Subcutaneous abdominal adipose tissue (tissue), 5 donors: ENCODE measurements around the gene TTC14.
"Not testable (repeated sequence)": the region's sequence is repeated elsewhere in the genome, so short reads cannot be mapped to it uniquely, and the experiment has no call there.

Experiments
- H3K27ac ChIP-seq: one replicate; pipeline ENCODE4 v1.7.0; 2013; ENCODE audit warnings: low read depth, mild to moderate bottlenecking, inconsistent platforms, low read length, moderate library complexity
- H3K27me3 ChIP-seq, 5 donors: one replicate each; pipeline ENCODE4 v1.7.0; 2013; ENCODE audit warnings: low read length in 5 of 5, inconsistent platforms in 1 of 5; ENCODE audit not compliant: control insufficient read depth in 5 of 5, insufficient read depth in 4 of 5
- H3K36me3 ChIP-seq, 5 donors: one replicate each; pipeline ENCODE4 v1.7.0; 2013; ENCODE audit warnings: low read length in 5 of 5; ENCODE audit not compliant: control insufficient read depth in 5 of 5, insufficient read depth in 5 of 5
- H3K4me1 ChIP-seq, 5 donors: one replicate each; pipeline ENCODE4 v1.7.0; 2013; ENCODE audit warnings: low read length in 5 of 5, mild to moderate bottlenecking in 3 of 5, moderate library complexity in 1 of 5; ENCODE audit not compliant: control insufficient read depth in 5 of 5, insufficient read depth in 5 of 5
- H3K4me3 ChIP-seq, 5 donors: one replicate each; pipeline ENCODE4 v1.7.0; 2013; ENCODE audit warnings: low read length in 5 of 5, low read depth in 1 of 5
- H3K9ac ChIP-seq, 5 donors: one replicate each; pipeline ENCODE4 v1.7.0; 2013; ENCODE audit warnings: low read length in 5 of 5, mild to moderate bottlenecking in 4 of 5, moderate library complexity in 3 of 5
- H3K9me3 ChIP-seq, 5 donors: one replicate each; pipeline ENCODE4 v1.7.0; 2013; ENCODE audit warnings: low read length in 5 of 5; ENCODE audit not compliant: control insufficient read depth in 5 of 5
- donor health status: healthy.
- donor health status: healthy.
- donor health status: healthy.
- donor health status: healthy.
- donor health status: healthy.

Gene TTC14

GRCh38 chr3:180601688-180602666 lies at the start of gene TTC14:
TSS of gene TTC14 (plus strand) at chr3:180602163. CDS start at chr3:180602262, 99 bp downstream.
- Histone ChIP-seq H3K4me1 (peaks cover 3 to 20% (median 17%) of the 10 kb centered on the region in 5 donors), H3K9ac (peak within 1 kb of the TSS; percentile 82 to 94 (median 90)), H3K4me3 (peak within 1 kb of the TSS; percentile 81 to 99 (median 96)), H3K36me3 (peaks cover 16 to 32% (median 26%) of the 10 kb centered on the region in 5 donors), H3K27ac (peak within 1 kb of the TSS; percentile 79), H3K9me3 (no peaks in the 10 kb centered on the region), H3K27me3 (peaks cover 0 to 2% (median 0%) of the 10 kb centered on the region in 5 donors)

GRCh38 chr3:180563406-180563805 lies 38.6 kb upstream of the TTC14 start:
- Histone ChIP-seq H3K9ac (no peak overlapping the region), H3K9me3 (peaks cover 0 to 7% (median 7%) of the 10 kb centered on the region in 5 donors), H3K4me3 (no peak overlapping the region), H3K27me3 (no peaks in the 10 kb centered on the region), H3K36me3 (no peaks in the 10 kb centered on the region), H3K27ac (no peak overlapping the region), H3K4me1 (peaks cover 0 to 10% (median 0%) of the 10 kb centered on the region in 5 donors)

DNA sequence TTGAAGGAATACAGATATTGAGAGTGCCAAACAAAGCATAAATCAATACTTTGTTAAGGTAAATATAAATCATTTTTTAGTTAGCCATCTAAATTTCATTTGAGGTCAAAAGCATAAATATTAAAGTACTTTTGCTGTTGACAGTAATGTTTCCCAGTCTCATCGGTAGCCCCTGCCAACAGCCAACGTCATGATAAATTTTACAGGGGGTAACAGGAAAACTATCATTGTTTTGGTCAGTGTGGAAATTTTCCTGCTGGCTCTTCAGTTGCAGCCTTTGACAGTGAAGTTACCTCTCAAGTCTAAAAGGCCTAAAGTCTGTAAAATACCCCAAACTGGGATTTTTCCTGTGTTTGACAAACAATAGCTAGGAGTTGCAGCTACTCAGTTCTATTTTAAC lies 37.3 kb upstream of the TTC14 start:
- no peak overlapping the region for H3K9ac ChIP-seq

DNA sequence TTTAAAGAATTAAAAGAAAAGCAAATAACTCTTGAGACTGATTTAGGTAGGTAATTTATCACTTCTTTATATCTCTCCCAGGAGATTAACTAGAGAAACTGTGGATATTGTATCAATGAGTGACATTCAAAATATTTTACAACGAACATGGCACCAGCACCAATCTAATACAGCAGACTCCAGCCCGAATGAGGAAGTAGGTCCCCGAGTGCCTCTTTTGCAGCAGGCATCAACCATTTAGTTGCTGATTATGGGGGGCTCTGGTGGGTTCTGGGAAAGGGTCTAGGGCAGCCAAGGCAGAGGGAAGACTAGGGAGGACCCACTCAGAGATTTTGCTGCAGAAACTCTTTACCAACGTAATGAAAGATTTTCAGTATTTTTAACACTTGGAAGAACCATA lies 31.7 kb upstream of the TTC14 start:
- H3K27me3 ChIP-seq: no peaks in the 10 kb centered on the region
- no peak overlapping the region for H3K9ac ChIP-seq
- no peak overlapping the region for H3K4me3 ChIP-seq
- H3K4me1 ChIP-seq: peaks cover 0 to 6% (median 0%) of the 10 kb centered on the region in 5 donors
- no peaks in the 10 kb centered on the region for H3K36me3 ChIP-seq
- H3K27ac ChIP-seq: no peak overlapping the region
- no peaks in the 10 kb centered on the region for H3K9me3 ChIP-seq

More for the DNA sequence above, 37.3 kb upstream of the TTC14 start:
- no peaks in the 10 kb centered on the region for H3K27me3 ChIP-seq
- H3K4me1 ChIP-seq: peaks cover 0 to 10% (median 0%) of the 10 kb centered on the region in 5 donors
- H3K4me3 ChIP-seq: no peak overlapping the region
- H3K9me3 ChIP-seq: peaks cover 0 to 7% (median 6%) of the 10 kb centered on the region in 5 donors
- H3K36me3 ChIP-seq: no peaks in the 10 kb centered on the region
- H3K27ac ChIP-seq: no peak overlapping the region

- no peak overlapping the region for H3K27ac ChIP-seq
- no peak overlapping the region for H3K9ac ChIP-seq
- H3K27me3 ChIP-seq: no peaks in the 10 kb centered on the region
- H3K4me1 ChIP-seq: no peaks in the 10 kb centered on the region
- no peak overlapping the region for H3K4me3 ChIP-seq
- no peaks in the 10 kb centered on the region for H3K36me3 ChIP-seq
- no peaks in the 10 kb centered on the region for H3K9me3 ChIP-seq
Observed at GRCh38 chr3:180571831-180572598, 29.9 kb upstream of the TTC14 start.

- no peaks in the 10 kb centered on the region for H3K9me3 ChIP-seq
- H3K9ac ChIP-seq: no peak overlapping the region
- no peaks in the 10 kb centered on the region for H3K36me3 ChIP-seq
- no peaks in the 10 kb centered on the region for H3K4me1 ChIP-seq
- no peak overlapping the region for H3K4me3 ChIP-seq
- no peak overlapping the region for H3K27ac ChIP-seq
- no peaks in the 10 kb centered on the region for H3K27me3 ChIP-seq
Observed at GRCh38 chr3:180575571-180575970, 26.4 kb upstream of the TTC14 start.

DNA sequence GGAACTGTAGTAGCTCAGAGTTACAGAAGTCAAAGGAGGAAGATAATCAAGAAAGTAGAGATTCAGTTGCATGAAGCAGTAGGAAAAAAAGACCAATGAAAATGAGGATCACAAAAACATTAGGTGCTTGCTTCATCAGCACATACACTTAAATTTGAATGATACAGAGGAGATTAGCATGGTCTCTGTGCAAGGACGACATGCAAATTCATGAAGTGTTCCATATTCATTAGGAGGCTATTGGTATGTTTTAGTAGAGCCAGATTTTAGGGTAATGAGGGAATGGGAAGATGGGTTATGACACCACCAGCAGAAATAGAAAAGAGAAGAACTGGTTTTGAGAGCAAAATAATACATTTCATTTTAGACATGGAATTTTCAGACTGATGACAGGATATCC lies 21.0 kb upstream of the TTC14 start:
- H3K9ac ChIP-seq: no peak overlapping the region
- H3K9me3 ChIP-seq: no peaks in the 10 kb centered on the region
- H3K4me3 ChIP-seq: no peak overlapping the region
- no peak overlapping the region for H3K27ac ChIP-seq
- H3K4me1 ChIP-seq: no peaks in the 10 kb centered on the region
- no peaks in the 10 kb centered on the region for H3K36me3 ChIP-seq
- peaks cover 2 to 16% (median 8%) of the 10 kb centered on the region in 5 donors for H3K27me3 ChIP-seq

DNA sequence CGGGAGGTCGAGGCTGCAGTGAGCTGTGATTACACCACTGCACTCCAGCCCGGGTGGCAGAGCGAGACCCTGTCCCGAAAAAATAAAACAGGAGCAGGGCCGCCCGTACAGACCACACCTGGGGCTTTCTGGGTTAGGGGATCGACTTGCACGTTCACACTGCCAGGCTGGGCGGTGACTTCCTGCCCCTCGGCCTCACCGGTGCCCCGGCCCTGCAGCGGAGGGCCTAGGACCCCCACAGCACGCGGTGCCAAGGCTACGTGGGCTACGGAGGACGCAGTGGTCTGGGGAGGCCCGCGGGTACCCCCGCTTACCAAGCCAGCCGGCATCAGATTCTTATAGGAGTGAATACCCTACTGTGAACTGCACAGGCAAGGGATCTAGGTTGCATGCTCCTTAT lies 11.6 kb upstream of the TTC14 start:
- Histone ChIP-seq H3K9ac (no peak overlapping the region), H3K9me3 (no peaks in the 10 kb centered on the region), H3K4me3 (no peak overlapping the region), H3K27ac (no peak overlapping the region), H3K4me1 (no peaks in the 10 kb centered on the region), H3K27me3 (peaks cover 2 to 11% (median 7%) of the 10 kb centered on the region in 5 donors), H3K36me3 (no peaks in the 10 kb centered on the region)

- H3K36me3 ChIP-seq, H3K27me3 ChIP-seq, H3K9me3 ChIP-seq, H3K9ac ChIP-seq, H3K4me3 ChIP-seq, H3K4me1 ChIP-seq, H3K27ac ChIP-seq: not testable (repeated sequence)
Observed at GRCh38 chr3:180593631-180594030, 8.3 kb upstream of the TTC14 start.
